ENCODE results near the gene SORBS1. TPM values are rescaled to one million over a fixed set of nuclear protein-coding genes. Genes with fewer than 3 reads are reported as not detected.
A peak's percentile ranks its signal among the peaks of the same experiment; 100 is the strongest.

The SORBS1 gene
- total and polyA plus RNA-seq, 2 experiments from 2014 or later: 17.0 to 40.2 TPM

DNA sequence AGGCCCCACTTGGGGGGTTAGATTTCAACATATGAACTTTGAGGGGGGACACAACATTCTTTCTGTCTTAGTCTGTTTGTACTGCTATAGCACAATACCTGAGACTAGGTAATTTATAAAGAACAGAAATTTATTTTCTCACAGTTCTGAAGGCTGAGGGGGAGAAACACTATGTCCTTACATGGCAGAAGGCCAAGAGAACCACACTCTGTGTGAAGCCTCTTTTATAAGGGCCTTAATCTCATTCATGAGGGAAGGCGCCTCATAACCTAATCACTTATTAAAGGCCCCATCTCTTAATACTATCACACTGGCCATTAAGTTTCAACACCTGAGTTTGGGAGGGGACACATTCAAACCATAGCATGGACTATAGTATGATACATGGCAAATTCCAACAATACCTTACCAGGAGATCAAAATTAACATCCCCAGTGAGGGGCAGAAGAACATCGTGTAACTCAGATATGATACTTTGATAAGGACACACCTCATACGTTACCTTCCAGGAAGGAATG is 261.1 kb downstream of the SORBS1 start:
- no peaks in the 10 kb centered on the region for H3K27me3 ChIP-seq
- H4K20me1 ChIP-seq (ENCODE audit: insufficient read depth, poor library complexity, severe bottlenecking): no peaks in the 10 kb centered on the region
- H3K9me2 ChIP-seq (replicated peaks; ENCODE audit: insufficient read depth): no peaks in the 10 kb centered on the region
- no peaks in the 10 kb centered on the region for H3K9me3 ChIP-seq (ENCODE audit: low read depth)
- no peak for DNase-seq (ENCODE audit: low spot score)
- TF ChIP-seq EZH2phosphoT487 (IDR thresholded peaks at IDR 0.05; ENCODE audit: low read depth, severe bottlenecking, unreplicated experiment): no peak
- no peaks in the 10 kb centered on the region for H3K36me3 ChIP-seq (replicated peaks; ENCODE audit: insufficient read depth, low read depth)
- no peak overlapping the region for H3K4me3 ChIP-seq
- no peaks in the 10 kb centered on the region for H3K79me2 ChIP-seq
- H3K27ac ChIP-seq: no peak overlapping the region
- H3K4me1 ChIP-seq (ENCODE audit: insufficient read depth): no peaks in the 10 kb centered on the region
- H3K4me2 ChIP-seq: no peak overlapping the region
- WGBS (ENCODE audit: low lambda C conversion rate, missing lambda C conversion rate): 90% methylated on average over 3 of the region's 3 CpGs
- H2AFZ ChIP-seq: no peak overlapping the region

DNA sequence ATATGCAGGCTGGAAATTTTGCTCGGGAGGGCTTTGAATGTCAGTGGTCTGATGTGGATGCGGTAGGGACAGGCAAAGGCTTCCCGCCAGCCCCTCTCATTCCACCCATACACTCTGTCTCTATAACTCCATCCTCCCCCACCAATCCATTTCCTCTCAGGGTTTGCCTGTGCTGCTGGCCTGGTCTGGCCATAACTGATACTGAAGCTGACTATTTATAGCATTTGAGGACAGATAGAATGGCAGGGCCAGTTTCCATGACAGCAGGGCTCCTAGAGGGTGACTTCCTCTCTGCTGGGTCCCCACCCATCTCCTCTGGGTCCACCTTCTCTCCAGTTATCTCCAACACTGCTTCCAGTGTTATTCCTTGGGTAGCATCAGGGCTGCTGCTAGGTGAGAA is 263.8 kb downstream of the SORBS1 start:
- H4K20me1 ChIP-seq (ENCODE audit: insufficient read depth, poor library complexity, severe bottlenecking): no peaks in the 10 kb centered on the region
- TF ChIP-seq EZH2phosphoT487 (IDR thresholded peaks at IDR 0.05; ENCODE audit: low read depth, severe bottlenecking, unreplicated experiment) (no peak), EZH2 (IDR thresholded peaks at IDR 0.05; ENCODE audit: borderline replicate concordance) (no peak)
- TF ChIP-seq, protein P1, sequence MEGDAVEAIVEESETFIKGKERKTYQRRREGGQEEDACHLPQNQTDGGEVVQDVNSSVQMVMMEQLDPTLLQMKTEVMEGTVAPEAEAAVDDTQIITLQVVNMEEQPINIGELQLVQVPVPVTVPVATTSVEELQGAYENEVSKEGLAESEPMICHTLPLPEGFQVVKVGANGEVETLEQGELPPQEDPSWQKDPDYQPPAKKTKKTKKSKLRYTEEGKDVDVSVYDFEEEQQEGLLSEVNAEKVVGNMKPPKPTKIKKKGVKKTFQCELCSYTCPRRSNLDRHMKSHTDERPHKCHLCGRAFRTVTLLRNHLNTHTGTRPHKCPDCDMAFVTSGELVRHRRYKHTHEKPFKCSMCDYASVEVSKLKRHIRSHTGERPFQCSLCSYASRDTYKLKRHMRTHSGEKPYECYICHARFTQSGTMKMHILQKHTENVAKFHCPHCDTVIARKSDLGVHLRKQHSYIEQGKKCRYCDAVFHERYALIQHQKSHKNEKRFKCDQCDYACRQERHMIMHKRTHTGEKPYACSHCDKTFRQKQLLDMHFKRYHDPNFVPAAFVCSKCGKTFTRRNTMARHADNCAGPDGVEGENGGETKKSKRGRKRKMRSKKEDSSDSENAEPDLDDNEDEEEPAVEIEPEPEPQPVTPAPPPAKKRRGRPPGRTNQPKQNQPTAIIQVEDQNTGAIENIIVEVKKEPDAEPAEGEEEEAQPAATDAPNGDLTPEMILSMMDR (IDR thresholded peaks at IDR 0.05; ENCODE audit: poor library complexity): no peak
- 100% methylated on average over 3 of the region's 3 CpGs for WGBS (ENCODE audit: low lambda C conversion rate, missing lambda C conversion rate)
- H3K36me3 ChIP-seq (replicated peaks; ENCODE audit: insufficient read depth, low read depth): no peaks in the 10 kb centered on the region
- H3K4me2 ChIP-seq: no peak overlapping the region
- DNase-seq (ENCODE audit: low spot score): no peak
- H3K9me2 ChIP-seq (replicated peaks; ENCODE audit: insufficient read depth): no peaks in the 10 kb centered on the region
- H2AFZ ChIP-seq: no peak overlapping the region
- no peaks in the 10 kb centered on the region for H3K4me1 ChIP-seq (ENCODE audit: insufficient read depth)
- H3K27me3 ChIP-seq: no peaks in the 10 kb centered on the region
- H3K4me3 ChIP-seq: no peak overlapping the region
- no peak overlapping the region for H3K27ac ChIP-seq
- H3K9me3 ChIP-seq (ENCODE audit: low read depth): no peaks in the 10 kb centered on the region
- no peaks in the 10 kb centered on the region for H3K79me2 ChIP-seq

DNA sequence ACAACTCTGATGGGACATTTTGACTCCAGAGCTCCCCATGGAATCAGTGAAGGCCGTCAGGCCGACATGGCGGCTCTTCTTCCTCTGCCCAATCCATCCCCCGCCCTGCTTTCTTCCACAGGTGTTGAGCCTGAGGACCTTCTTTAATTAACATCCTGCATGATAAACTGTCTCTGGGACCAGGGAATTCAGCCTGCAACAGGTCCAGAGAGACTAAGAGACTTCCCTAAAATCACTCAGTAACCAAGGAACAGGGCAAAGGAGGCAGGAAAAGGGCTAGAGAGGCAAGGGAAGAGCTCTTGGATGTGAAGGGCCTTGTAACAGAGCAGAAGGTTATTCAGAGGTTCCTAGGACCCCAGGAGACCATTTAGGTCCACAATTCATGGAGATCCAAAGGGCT is 264.4 kb downstream of the SORBS1 start:
- Histone ChIP-seq H3K27me3 (no peaks in the 10 kb centered on the region), H4K20me1 (ENCODE audit: insufficient read depth, poor library complexity, severe bottlenecking) (no peaks in the 10 kb centered on the region), H3K4me3 (no peak overlapping the region), H3K4me1 (ENCODE audit: insufficient read depth) (no peaks in the 10 kb centered on the region), H3K79me2 (no peaks in the 10 kb centered on the region), H2AFZ (no peak overlapping the region), H3K9me2 (replicated peaks; ENCODE audit: insufficient read depth) (no peaks in the 10 kb centered on the region), H3K4me2 (no peak overlapping the region), H3K9me3 (ENCODE audit: low read depth) (no peaks in the 10 kb centered on the region), H3K27ac (no peak overlapping the region), H3K36me3 (replicated peaks; ENCODE audit: insufficient read depth, low read depth) (no peaks in the 10 kb centered on the region)
- WGBS (ENCODE audit: low lambda C conversion rate, missing lambda C conversion rate): 96% methylated on average over 4 of the region's 4 CpGs
- no peak for DNase-seq (ENCODE audit: low spot score)
- TF ChIP-seq EZH2 (IDR thresholded peaks at IDR 0.05; ENCODE audit: borderline replicate concordance) (no peak), EZH2phosphoT487 (IDR thresholded peaks at IDR 0.05; ENCODE audit: low read depth, severe bottlenecking, unreplicated experiment) (no peak)
- TF ChIP-seq, protein P1 (IDR thresholded peaks at IDR 0.05; ENCODE audit: poor library complexity): no peak

DNA sequence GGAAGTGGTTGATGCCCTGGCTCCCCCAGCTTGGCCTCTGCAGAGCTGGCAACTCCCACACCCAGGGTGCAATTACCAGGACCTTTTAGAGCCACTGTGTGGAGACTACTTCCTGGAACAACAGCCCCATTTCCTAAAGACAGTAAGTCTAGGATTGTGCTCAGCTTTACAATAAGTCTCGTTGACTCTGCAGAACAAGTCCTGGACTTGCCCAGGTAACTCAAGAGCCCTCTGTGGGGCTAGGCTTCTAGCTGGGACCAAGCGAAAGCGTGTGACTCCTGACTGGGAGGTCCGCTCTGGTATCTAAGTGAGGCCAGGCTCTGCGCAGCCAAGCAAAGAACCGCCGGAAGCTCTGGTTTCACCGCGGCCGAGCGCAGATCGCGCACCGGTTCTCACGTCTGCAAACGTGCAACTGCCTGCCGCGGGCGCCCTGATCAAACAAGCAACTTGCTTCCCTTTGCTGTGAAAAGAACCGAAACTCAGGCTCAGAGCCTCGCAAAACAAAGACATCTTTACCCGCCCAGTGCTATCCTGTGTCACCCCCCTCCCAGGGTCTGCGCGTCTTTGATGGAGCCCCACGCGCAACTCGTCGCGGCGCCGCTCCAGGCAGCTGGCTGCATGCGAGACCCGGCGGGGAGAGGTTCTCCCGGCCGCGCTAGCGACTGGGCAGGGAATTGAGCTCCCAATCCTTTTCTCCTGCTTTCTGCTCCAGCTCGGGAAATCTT is 266.0 kb downstream of the SORBS1 start:
- H3K4me3 ChIP-seq: no peak overlapping the region
- no peaks in the 10 kb centered on the region for H3K36me3 ChIP-seq (replicated peaks; ENCODE audit: insufficient read depth, low read depth)
- TF ChIP-seq EZH2 (IDR thresholded peaks at IDR 0.05; ENCODE audit: borderline replicate concordance) (no peak), EZH2phosphoT487 (IDR thresholded peaks at IDR 0.05; ENCODE audit: low read depth, severe bottlenecking, unreplicated experiment) (no peak)
- TF ChIP-seq, protein P1 (IDR thresholded peaks at IDR 0.05; ENCODE audit: poor library complexity): no peak
- H3K4me1 ChIP-seq (ENCODE audit: insufficient read depth): no peaks in the 10 kb centered on the region
- H3K4me2 ChIP-seq: peak overlapping the region; percentile 77
- peak overlapping the region; percentile 43 for H2AFZ ChIP-seq
- 25% methylated on average over 39 of the region's 39 CpGs for WGBS (ENCODE audit: low lambda C conversion rate, missing lambda C conversion rate)
- peak overlapping the region; percentile 45 for H3K27ac ChIP-seq
- no peaks in the 10 kb centered on the region for H3K9me2 ChIP-seq (replicated peaks; ENCODE audit: insufficient read depth)
- H3K9me3 ChIP-seq (ENCODE audit: low read depth): no peaks in the 10 kb centered on the region
- H3K79me2 ChIP-seq: peaks cover 2% of the 10 kb centered on the region
- no peaks in the 10 kb centered on the region for H4K20me1 ChIP-seq (ENCODE audit: insufficient read depth, poor library complexity, severe bottlenecking)
- peak; percentile 64 for DNase-seq (ENCODE audit: low spot score)
- no peaks in the 10 kb centered on the region for H3K27me3 ChIP-seq

Measured in hepatocyte (in vitro differentiated cells).